T-helper 22 cell (primary cell): Measurements from ENCODE around the gene GSK3A.
A peak's percentile ranks its signal among the peaks of the same experiment; 100 is the strongest.
"Not testable (repeated sequence)": the region's sequence is repeated elsewhere in the genome, so short reads cannot be mapped to it uniquely, and the experiment has no call there.

ENCODE experiments used
- DNase-seq: peaks from one replicate; pipeline ENCODE4 v3.0.0-alpha.2; 2020; ENCODE audit warnings: low read depth

Gene GSK3A

DNA sequence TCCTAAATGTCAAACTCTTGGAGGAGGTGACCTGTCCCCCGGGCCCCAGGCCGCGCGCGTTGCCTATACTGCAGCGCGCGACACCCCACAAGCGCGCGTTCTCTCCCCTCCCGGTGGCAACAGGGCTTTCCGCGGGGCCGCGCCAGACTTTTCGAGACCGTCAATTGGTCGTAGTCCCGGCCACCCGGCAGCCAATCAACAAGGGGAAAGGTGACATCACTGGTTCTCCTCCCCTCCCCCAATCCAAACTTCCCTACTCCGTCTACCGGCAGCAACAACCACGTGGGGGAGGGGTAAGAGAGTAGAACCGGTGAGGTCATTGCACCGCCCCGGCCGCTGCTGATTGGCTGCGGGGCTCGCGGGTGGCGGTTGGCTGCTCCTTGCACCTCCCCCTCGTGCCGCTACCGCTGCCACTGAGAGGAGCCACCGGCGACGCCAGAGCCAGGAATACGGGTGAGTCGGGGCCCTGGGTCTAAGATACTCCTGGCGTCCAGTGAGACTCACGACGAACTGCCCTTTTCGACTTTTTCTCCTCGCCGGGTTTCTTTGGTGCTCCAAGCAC, 25.8 kb upstream of the GSK3A start:
- DNase-seq = peak; percentile 99

- no peak for DNase-seq
Measured at GRCh38 chr19:42267644-42268141, 25.3 kb upstream of the GSK3A start.

DNA sequence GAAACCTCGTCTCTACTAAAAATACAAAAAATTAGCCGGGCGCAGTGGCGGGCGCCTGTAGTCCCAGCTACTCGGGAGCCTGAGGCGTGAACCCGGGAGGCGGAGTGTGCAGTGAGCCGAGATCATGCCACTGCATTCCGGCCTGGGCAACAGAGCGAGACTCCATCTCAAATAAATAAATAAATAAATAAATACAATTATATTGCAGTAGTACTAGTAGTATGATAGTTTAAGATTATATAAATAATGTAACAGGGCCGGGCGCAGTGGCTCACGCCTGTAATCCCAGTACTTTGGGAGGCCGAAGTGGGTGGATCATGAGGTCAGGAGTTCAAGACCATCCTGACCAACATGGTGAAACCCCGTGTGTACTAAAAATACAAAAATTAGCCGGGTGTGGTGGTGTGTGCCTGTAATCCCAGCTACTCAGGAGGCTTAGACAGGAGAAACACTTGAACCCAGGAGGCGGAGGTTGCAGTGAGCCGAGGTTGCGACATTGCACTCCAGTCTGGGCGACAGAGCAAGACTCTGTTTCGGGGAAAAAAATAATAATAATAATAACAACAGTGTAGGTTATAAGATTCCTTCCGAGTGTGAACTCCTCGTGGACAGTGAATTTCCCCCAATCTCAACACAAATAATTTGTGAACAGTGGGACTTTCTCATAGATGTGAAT, 24.7 kb upstream of the GSK3A start:
- DNase-seq = not testable (repeated sequence)

DNA sequence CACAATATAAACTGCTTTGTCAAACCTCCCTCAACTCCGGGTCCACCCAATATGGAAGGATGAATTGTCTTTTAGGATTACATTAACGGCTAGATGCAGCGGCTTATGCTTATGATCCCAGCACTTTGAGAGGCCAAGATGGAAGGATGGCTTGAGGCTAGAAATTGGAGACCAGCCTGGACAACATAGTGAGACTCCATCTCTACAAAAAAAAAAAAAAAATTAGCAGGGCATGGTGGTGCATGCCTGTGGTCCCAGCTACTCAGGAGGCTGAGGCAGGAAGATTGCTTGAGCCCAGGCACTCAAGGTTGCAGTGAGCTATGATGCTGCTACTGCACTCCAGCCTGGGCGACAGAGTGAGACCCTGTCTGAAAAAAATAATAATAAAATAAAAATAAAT, 23.7 kb upstream of the GSK3A start:
- not testable (repeated sequence) for DNase-seq

DNA sequence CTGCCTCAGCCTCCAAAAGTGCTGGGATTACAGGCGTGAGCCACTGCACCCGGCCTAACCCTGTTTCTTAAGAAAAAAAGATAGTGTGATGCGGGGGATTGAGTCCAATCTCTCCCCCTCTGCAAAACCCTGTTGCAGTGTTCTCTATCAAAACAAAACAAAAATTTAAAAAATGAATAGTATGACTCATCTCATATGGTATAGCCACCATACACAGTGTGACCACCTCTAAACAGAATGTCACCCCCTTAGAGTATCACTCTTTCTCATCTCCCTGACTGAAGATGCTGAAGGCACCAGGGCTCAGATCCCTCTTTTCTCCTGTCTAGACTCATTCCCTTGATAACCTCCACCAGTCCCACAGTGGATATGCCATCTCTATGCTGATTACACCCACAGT, 19.4 kb upstream of the GSK3A start:
- DNase-seq = no peak

DNA sequence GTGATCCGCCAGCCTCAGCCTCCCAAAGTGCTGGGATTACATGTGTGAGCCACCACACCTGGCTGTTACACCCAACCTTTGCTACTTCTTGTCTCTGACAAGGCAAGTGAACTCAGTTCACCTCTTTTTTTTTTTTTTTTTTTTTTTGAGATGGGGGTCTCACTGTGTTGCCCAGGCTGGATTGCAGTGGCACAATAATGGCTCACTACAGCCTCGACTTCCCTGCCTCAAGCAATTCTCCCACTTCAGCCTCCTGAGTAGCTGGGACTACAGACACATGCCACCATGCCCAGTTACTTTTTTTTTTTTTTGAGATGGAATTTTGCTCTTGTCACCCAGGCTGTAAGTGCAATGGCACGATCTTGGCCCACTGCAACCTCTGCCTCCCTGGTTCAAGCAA, 15.4 kb upstream of the GSK3A start:
- not testable (repeated sequence) for DNase-seq

DNA sequence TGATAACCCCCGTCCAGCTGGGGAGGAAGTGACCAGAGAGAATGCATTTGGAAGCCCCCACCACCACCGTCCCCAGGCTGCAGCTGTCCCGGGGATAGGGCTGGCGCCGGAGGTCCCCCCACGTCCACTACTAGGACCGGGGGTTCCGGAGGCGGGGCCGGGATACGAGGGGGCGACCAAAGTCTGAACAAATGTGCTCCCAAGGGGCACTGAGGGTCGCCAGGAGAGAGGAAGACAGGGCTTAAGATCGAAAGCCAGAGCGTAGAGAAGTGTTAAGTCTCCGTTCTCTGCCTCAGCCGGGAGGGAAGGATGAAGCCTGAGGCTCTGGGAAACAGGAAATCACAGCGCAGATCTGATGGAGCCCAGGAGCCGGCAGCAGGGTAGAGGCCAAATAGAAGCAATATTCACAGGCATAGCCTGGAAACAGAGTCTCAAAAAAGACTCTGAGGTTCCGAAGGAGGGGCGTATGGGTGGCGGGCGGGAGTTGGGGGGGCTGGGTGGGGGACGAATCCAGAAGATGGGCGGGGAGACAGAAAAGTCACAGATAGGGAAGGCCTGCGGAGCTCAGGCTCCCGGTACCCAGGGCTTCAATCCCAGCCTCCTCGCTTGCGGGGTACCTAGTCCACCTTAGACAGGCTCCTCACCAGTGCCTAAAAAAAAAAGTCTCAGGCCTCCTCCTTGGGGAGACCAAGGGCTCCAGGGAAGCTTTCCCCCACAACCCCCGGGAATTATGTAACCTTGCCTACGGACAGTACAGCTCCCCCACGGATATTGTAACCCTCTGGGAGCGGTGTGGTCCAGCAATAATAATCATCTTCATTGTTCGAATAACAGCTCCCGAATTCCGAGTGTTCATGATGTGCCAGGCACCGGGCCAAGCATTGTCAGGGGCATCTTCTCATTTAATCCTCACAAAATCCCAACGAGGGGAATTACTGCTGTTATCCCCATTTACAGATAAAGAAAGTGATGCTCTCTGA, 13.7 kb upstream of the GSK3A start:
- no peak for DNase-seq

DNA sequence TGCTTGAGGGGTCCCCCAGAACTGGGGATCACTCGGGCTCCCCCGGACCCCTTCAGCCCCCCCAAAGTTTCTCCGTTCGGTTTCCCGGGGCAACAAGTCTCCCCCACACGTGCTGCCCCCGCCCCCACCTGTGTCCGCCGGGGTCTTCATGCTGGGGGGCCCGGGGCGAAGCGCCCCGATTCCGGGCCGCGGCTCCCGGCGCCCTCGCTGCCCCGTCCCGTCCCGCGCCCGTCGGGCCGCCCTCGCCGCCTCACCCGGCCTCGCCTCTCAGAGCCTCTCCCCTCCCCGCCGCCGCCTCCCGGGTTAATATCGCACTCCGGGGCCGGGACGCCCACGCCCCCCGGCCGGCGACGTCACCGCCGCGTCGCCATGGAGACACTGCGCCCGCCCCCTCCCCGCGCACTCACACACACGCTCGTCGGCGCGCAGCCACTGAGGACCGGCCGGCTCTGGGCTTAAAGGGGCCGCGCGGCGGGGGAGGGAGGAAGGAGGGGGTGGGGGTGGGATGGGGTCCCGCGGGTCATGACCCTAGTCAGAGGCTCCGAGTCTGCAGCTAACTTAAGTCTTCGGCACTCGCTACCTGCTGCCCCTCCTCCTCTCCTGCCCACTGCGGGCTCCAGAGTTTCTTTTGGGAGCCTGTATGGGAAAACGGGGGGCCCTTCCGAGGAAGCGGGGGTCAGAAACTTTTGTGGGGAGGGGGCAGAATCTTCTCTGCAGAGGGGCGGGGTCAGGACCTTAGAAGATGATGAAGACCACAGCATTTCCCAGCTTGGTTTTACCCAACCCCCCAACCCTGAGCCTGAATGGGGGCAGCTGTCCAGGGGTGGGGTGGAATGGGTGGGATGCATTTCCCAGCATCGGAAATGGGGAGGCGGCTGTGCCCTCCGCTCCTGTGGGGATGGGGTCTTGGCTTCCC, 12.7 kb upstream of the GSK3A start, which contains the start of gene ERF:
Gene ERF (minus strand): TSS at position 279 of the 916 bp plus-strand sequence. CDS start 129 bp downstream, at position 150.
- peak; percentile 87 for DNase-seq

DNA sequence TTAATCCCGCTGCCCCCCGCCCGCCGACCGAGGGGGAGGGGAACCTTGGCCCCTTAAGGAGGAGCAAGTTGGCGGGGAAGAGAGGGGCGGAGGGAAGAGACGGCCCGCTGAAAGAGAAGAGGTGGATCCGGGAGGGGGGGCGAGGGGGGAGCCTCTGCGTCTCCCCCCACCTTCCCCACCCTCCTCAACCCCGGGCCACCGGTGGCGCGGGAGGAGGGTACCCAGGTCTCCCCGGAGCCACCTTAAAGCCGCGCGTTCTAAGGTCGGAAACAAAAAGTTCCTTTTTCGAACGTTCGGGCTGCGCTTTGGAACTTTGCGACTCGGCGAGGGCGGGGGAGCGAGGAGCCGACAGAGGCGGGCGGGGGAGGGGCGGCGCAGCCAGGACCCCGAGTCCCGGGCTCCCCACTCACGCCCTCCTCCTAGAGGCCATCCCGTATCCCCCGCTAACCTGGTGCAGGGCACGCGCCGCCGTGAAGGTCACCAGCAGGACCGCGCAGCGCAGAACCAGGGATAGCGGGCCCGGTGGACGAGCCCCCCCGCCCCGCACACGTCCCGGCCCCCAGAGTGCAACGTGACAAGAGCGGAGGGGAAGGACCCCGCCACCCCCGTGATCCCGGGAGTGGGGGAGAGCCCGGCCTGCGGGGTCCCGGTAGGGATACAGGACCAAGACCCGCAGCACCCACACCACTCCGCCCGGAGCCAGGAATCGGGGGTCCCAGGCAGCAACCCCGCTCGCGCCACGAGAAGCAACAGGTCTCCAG, 11.9 kb upstream of the GSK3A start:
- peak; percentile 66 for DNase-seq

- DNase-seq = peak; percentile 50
Measured at GRCh38 chr19:42253245-42254088, 11.1 kb upstream of the GSK3A start.

GRCh38 chr19:42252365-42253244, 10.2 kb upstream of the GSK3A start:
- no peak for DNase-seq

DNA sequence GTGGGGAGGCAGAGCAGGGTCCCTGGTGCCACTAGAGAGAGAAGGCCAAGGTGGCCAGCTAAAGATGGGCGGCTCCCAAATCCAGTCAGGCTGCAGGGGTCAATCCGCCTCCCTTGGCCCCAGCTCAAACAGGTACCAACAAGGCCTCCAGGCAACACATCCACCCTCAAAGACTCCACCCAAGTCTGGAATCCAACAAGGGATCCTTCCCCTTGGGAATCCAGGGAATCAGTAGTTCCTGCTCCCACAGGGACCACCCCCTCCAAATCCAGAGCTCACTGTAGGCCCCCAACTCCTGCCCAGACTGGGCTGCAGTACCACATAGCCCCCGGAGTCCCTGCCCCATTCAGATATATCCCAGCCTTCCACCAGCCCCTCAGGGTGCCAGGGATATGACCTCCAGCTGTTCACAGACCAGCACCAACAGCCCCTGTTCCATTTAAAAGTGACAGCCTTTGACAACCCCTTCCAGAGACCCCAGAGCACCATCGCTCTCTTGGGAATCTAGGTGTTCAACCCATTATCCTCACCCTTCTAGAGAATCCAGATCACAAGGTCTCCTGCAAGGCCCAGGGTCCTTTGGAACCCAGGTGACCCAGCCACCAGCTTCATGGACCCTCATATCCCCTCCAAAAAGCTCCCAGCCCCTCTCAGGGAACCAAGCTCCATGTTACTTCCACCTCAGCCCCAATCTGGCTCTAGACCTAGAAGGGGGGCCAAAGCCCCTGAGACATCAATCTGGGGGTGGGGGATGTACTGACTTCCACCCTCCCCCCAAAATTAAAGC, 9.4 kb upstream of the GSK3A start:
- no peak for DNase-seq

GRCh38 chr19:42250666-42251531, 8.5 kb upstream of the GSK3A start:
- no peak for DNase-seq

DNA sequence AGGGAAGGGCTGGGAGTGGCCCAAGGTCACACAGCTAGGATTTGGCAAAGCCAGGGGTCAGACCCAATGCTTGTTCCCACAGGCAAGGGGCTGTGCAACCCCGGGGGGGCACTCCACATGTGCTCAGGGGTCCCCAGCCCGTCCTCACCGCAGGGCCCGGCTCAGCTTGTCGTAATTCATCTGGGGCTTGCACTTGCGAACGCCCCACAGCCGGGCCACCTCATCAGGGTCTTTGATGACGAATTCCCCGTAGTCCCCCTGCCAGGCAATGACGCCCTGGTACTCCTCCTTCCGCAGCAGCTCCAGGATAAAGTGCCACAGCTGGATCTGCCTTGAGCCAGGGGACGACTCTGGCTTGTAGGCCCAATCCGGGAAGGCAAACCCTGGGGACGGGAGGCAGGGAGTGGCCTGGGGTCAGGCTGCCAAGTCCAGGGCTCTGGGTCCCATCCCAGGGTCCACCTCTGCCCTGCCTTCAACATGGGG, 7.8 kb upstream of the GSK3A start:
- DNase-seq = no peak

DNA sequence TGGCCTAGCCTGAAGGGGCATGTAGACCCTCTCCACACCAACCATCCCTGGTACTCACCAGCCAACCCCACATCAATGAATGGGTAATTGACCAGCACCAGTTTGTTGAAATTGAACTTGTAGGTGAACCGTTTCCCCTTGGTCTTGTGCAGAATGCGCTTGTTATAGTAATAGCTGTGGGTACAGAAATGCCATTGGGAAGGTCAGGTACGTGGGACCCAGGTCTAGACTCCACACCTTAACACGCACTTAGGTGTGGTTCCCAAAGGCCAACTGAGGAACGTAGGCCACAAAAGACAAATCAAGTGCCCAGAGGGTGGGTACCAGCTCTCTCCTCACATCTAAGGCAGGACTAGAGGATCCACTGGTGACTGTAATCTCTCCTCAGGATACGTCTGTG, 7.4 kb upstream of the GSK3A start:
- no peak for DNase-seq

DNA sequence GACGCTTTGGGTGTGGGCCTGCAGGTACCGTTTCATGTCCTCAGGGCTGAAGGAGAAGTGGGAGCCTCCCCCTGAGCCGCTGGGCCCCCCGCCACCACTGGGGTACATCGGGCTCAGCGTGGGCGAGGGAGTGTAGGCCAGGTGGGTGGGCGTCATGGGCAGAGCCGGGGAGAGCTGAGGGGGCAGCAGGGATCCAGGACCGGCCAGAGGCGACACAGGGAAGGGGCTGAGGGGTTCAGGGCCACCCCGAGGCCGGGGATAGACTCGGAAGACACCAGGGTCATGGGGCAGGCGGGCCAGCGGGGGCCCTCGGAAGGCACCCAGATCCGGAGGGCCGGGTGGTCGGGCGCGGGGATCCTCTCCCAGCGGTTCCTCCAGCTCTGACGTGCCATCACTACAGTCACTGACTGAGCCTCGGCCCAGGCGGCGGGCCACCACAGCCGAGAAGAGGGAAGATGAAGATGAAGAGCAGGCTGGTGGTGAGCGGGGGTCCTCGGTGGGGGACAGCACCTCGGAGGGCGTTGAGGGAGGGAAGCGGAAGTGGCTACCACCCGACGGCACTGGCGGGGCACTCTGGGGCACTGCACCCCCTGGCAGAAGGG, 6.8 kb upstream of the GSK3A start:
- DNase-seq = no peak
